Panc1 (cell line): ENCODE measurements around the gene KDM1B. TPM values are rescaled to one million over a fixed set of nuclear protein-coding genes. Genes with fewer than 3 reads are reported as not detected.
"Not testable (repeated sequence)": the region's sequence is repeated elsewhere in the genome, so short reads cannot be mapped to it uniquely, and the experiment has no call there.

Experiments used
- ATAC-seq: fragments of 200-7000 bp; cut with Tn5 transposase; 2 replicates; pipeline ENCODE4 v1.9.1; 2020; ENCODE audit warnings: mild to moderate bottlenecking, moderate library complexity
- BruUV-seq: library from RNA; stranded (reverse); fragments of 400-500 nt; replicated peaks from 2 replicates; lab custom pipeline; 2021; lab: Mats Ljungman, UMichigan
- CTCF ChIA-PET: fragments of 300-600 bp; sonication (Branson Sonifier 250); formaldehyde crosslinking; loops from one replicate; lab custom pipeline; 2022; ENCODE audit warnings: antibody characterized with exemption; lab: Charles Lee
- POLR2A ChIA-PET: fragments of 300-600 bp; sonication (Branson Sonifier 250); formaldehyde crosslinking; loops from one replicate; lab custom pipeline; 2022; ENCODE audit warnings: antibody characterized with exemption; lab: Charles Lee
- DNase-seq: peaks from one replicate; pipeline ENCODE4 v3.0.0-alpha.2; 2010; ENCODE audit warnings: low read depth, low spot score
- H3K27ac ChIP-seq: 2 replicates; pipeline ENCODE4 v1.5.1; 2011; ENCODE audit warnings: mild to moderate bottlenecking, low read length, inconsistent platforms
- H3K27me3 ChIP-seq: fragments of 200-500 bp; sonication (Bioruptor generic); 2 replicates; pipeline ENCODE4 v1.6.0; 2014; ENCODE audit warnings: low read length, inconsistent platforms; ENCODE audit not compliant: control insufficient read depth, insufficient read depth
- H3K36me3 ChIP-seq: fragments of 200-500 bp; sonication (Bioruptor generic); 2 replicates; pipeline ENCODE4 v1.5.1; 2014; ENCODE audit warnings: inconsistent platforms, mild to moderate bottlenecking, low read length, moderate library complexity; ENCODE audit not compliant: control insufficient read depth, insufficient read depth
- H3K4me1 ChIP-seq: 2 replicates; pipeline ENCODE4 v1.5.1; 2011; ENCODE audit warnings: inconsistent platforms, mild to moderate bottlenecking, low read length, moderate library complexity; ENCODE audit not compliant: control insufficient read depth, insufficient read depth
- H3K4me3 ChIP-seq, 2 experiments: 2 replicates each; pipeline ENCODE4 v1.5.1; 2011 to 2012; ENCODE audit warnings: low read depth in 2 of 2, low read length in 2 of 2, mild to moderate bottlenecking in 2 of 2, inconsistent platforms in 1 of 2, moderate library complexity in 1 of 2
- H3K9me3 ChIP-seq: fragments of 200-500 bp; sonication (Bioruptor generic); 2 replicates; pipeline ENCODE4 v1.5.1; 2014; ENCODE audit warnings: low read depth, mild to moderate bottlenecking, inconsistent platforms, low read length, moderate library complexity; ENCODE audit not compliant: control insufficient read depth, insufficient read depth
- POLR2AphosphoS5 ChIP-seq: IDR thresholded peaks from 2 replicates; pipeline ENCODE4 v1.6.1; 2012; ENCODE audit warnings: mild to moderate bottlenecking, low read depth, low read length, moderate library complexity
- SIN3A ChIP-seq: IDR thresholded peaks from 2 replicates; pipeline ENCODE4 v1.6.1; 2012; ENCODE audit warnings: low read depth, mild to moderate bottlenecking, low read length, moderate library complexity, borderline replicate concordance; ENCODE audit not compliant: insufficient read depth
- TCF7L2 ChIP-seq: IDR thresholded peaks from 2 replicates; pipeline ENCODE4 v1.6.1; 2011; ENCODE audit warnings: mild to moderate bottlenecking, low read depth, low read length, inconsistent platforms
- in situ Hi-C: cut with HindIII; loops from 2 replicates; pipeline ENCODE4 v1.10.0; 2016; ENCODE audit warnings: low sequenced_read_pairs, low pct_unique_long_range_greater_than_20kb
- intact Hi-C: fragments of 100-400 bp; cut with micrococcal nuclease; formaldehyde crosslinking; loops from one replicate; pipeline ENCODE4 v1.10.0; 2022; ENCODE audit not compliant: unreplicated experiment
- total RNA-seq: library from RNA; stranded (reverse); gene quantifications from one replicate; pipeline ENCODE4 v1.2.1, GENCODE V29; 2021; ENCODE audit not compliant: unreplicated experiment
- TF ChIP-seq, protein P1 (sequence below): fragments of 450-650 bp; IDR thresholded peaks from 2 replicates; pipeline ENCODE4 v1.5.1; 2017; ENCODE audit warnings: mild to moderate bottlenecking
- TF ChIP-seq, protein P2 (sequence below), 2 experiments: IDR thresholded peaks; 2 replicates each; pipeline ENCODE4 v1.6.1; 2011 to 2012; ENCODE audit warnings: low read depth in 2 of 2, control low read depth in 1 of 2, low read length in 1 of 2, mild to moderate bottlenecking in 1 of 2, moderate library complexity in 1 of 2; ENCODE audit not compliant: insufficient read depth in 1 of 2

The KDM1B gene
- total RNA-seq, 1 experiment from 2014 or later: 27.1 TPM

DNA sequence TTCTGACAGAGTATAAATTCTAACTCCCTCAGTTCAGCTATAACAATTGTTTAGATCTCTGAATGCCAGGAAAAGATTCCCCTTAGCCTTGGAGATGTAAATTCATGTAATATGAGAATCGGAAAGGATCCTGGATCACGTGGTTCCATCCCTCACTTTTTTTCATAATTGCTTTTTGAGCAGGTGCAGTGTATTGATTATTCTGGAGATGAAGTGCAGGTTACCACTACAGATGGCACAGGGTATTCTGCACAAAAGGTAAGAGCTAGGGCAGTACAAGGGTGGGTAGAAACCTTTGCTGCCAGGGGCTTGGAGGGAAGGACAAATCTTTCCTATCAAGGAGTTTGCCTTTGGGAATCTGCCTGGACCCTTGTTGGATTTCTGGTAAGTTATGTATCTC is 52.7 kb downstream of the KDM1B start:
- no peak overlapping the region for H3K27ac ChIP-seq
- TF ChIP-seq SIN3A (no peak), TCF7L2 (no peak), POLR2AphosphoS5 (no peak)
- TF ChIP-seq, protein P1, sequence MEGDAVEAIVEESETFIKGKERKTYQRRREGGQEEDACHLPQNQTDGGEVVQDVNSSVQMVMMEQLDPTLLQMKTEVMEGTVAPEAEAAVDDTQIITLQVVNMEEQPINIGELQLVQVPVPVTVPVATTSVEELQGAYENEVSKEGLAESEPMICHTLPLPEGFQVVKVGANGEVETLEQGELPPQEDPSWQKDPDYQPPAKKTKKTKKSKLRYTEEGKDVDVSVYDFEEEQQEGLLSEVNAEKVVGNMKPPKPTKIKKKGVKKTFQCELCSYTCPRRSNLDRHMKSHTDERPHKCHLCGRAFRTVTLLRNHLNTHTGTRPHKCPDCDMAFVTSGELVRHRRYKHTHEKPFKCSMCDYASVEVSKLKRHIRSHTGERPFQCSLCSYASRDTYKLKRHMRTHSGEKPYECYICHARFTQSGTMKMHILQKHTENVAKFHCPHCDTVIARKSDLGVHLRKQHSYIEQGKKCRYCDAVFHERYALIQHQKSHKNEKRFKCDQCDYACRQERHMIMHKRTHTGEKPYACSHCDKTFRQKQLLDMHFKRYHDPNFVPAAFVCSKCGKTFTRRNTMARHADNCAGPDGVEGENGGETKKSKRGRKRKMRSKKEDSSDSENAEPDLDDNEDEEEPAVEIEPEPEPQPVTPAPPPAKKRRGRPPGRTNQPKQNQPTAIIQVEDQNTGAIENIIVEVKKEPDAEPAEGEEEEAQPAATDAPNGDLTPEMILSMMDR: no peak
- TF ChIP-seq, protein P2, sequence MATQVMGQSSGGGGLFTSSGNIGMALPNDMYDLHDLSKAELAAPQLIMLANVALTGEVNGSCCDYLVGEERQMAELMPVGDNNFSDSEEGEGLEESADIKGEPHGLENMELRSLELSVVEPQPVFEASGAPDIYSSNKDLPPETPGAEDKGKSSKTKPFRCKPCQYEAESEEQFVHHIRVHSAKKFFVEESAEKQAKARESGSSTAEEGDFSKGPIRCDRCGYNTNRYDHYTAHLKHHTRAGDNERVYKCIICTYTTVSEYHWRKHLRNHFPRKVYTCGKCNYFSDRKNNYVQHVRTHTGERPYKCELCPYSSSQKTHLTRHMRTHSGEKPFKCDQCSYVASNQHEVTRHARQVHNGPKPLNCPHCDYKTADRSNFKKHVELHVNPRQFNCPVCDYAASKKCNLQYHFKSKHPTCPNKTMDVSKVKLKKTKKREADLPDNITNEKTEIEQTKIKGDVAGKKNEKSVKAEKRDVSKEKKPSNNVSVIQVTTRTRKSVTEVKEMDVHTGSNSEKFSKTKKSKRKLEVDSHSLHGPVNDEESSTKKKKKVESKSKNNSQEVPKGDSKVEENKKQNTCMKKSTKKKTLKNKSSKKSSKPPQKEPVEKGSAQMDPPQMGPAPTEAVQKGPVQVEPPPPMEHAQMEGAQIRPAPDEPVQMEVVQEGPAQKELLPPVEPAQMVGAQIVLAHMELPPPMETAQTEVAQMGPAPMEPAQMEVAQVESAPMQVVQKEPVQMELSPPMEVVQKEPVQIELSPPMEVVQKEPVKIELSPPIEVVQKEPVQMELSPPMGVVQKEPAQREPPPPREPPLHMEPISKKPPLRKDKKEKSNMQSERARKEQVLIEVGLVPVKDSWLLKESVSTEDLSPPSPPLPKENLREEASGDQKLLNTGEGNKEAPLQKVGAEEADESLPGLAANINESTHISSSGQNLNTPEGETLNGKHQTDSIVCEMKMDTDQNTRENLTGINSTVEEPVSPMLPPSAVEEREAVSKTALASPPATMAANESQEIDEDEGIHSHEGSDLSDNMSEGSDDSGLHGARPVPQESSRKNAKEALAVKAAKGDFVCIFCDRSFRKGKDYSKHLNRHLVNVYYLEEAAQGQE (IDR thresholded peaks at IDR 0.05; ENCODE audit: insufficient read depth in 1 of 2, low read depth in 2 of 2, low read length in 1 of 2): no peak
- no peaks in the 10 kb centered on the region for H3K27me3 ChIP-seq
- DNase-seq: no peak
- H3K4me1 ChIP-seq: no peaks in the 10 kb centered on the region
- ChIA-PET CTCF (no interaction called here), POLR2A (no interaction called here)
- H3K36me3 ChIP-seq: no peaks in the 10 kb centered on the region
- no peak for ATAC-seq
- intact Hi-C loops: no loop called here
- H3K4me3 ChIP-seq: no peak overlapping the region
- in situ Hi-C loops: no loop called here
- BruUV-seq: no TSS peak
- no peaks in the 10 kb centered on the region for H3K9me3 ChIP-seq

DNA sequence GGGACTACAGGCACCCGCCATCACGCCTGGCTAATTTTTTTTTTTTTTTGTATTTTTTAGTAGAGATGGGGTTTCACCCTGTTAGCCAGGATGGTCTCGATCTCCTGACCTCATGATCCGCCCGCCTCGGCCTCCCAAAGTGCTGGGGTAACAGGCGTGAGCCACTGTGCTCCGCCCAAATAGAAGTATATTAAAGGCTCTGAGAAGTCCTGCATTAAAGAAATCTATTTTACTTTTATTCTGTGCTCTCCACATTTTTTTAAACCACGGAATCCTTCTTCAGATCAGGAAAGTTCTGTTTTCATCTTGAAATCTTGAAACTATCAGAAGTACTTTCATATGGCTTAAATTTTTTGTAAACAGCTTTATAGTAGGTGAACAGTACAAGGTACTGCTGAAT is 53.6 kb downstream of the KDM1B start:
- H3K36me3 ChIP-seq, H3K4me1 ChIP-seq, ATAC-seq, H3K4me3 ChIP-seq, intact Hi-C loops, BruUV-seq, H3K9me3 ChIP-seq, DNase-seq, H3K27me3 ChIP-seq, H3K27ac ChIP-seq, in situ Hi-C loops, CTCF ChIA-PET: not testable (repeated sequence)
- POLR2A ChIA-PET: interaction anchor here (0.6 kb wide), 1 partner anchor 77 kb away, joined by 5 read pairs; no protein-coding TSS in a partner anchor

DNA sequence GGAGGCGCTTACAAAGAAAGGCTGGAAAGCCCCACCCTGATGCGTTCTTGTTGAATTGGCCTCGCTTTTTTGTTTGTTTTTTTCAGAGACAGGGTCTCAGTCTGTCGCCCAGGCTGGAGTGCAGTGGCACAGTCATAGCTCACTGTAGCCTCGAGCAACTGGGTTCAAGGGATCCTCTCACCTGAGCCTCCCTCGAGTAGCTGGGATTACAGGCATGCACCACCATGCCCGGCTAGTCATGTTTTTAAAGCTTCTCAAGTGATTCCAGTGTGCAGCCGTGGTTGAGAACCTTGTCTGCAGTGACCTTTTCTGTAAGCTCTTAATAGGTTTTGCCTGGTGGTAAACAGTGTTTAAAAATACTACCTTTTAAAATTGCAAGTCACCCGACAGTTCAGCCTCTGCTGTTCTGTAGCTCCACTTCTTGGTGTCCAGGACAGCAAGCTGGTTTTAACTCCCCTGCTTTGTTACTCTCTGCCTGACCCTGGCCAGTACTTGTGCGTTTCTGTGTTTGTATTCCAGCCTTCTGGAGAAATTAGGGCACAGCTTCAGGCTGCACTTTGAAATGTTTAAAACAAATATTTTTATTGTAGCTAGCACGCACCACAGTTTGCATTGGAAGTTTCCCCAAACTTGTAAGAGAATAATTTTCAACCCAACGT is 54.4 kb downstream of the KDM1B start:
- H3K4me1 ChIP-seq: no peaks in the 10 kb centered on the region
- intact Hi-C loops: no loop called here
- H3K27ac ChIP-seq: no peak overlapping the region
- ATAC-seq: no peak
- in situ Hi-C loops: no loop called here
- CTCF ChIA-PET: no interaction called here
- no peaks in the 10 kb centered on the region for H3K27me3 ChIP-seq
- TF ChIP-seq, protein P1: no peak
- TF ChIP-seq, protein P2 (IDR thresholded peaks at IDR 0.05; ENCODE audit: insufficient read depth in 1 of 2, low read depth in 2 of 2, low read length in 1 of 2): no peak
- no peak for TF ChIP-seq TCF7L2
- TF ChIP-seq POLR2AphosphoS5: no peak
- no peak for TF ChIP-seq SIN3A
- no peak overlapping the region for H3K4me3 ChIP-seq
- POLR2A ChIA-PET: no interaction called here
- no peaks in the 10 kb centered on the region for H3K36me3 ChIP-seq
- H3K9me3 ChIP-seq: no peaks in the 10 kb centered on the region
- BruUV-seq: no TSS peak
- DNase-seq: no peak
